CD4-positive, alpha-beta T cell treated with Interferon alpha-2 for 1 hour (primary cell): ENCODE measurements around the gene TTC9.

Source experiments
- DNase-seq, 2 donors: peaks; one replicate each; pipeline ENCODE4 v3.0.0-alpha.2; 2020 to 2022

TTC9 gene

GRCh38 chr14:70718383-70719118, 76.8 kb downstream of the TTC9 start:
- DNase-seq, result no peak

- DNase-seq, result no peak
These were observed 79.8 kb downstream of the TTC9 start for GRCh38 chr14:70721542-70721941.

DNA sequence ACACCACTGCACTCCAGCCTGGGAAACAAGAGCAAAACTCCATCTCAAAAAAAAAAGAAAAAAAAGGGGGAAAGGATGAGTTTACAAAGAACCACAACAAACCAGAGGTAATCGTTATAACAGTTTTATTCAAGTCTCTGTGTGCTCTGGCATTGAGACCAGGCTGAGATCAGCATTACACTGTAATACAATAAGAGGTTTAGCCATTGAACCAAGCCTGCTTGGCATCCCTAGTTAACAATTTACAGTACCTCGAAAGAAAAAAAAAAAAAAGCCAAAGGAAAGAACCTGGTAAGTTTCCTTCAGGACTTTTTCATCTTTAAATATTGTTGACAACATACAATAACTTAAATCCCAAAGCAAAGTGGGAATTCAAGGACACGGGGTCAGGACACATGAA, 80.7 kb downstream of the TTC9 start:
- no peak for DNase-seq

GRCh38 chr14:70723276-70723675, 81.6 kb downstream of the TTC9 start:
- DNase-seq, result no peak

DNA sequence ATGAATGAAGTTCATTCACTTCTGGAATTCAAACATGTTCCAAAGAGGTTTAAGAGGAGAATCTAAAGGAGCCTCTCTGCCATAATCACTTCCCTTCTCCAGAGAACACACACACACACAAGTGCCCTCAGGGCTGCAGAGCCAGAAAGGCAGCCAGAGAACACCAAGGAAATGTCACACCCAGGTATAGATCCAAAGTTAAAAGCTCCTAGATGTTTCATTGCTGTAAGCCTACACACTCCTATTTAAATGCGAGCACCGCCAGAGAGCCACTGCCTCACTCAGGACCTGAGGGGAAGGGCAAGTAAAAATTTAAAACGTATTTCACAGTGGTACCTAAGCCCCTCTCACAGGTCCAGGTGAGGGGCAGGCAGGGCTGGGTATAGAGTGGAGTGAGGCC, 82.4 kb downstream of the TTC9 start:
- DNase-seq, result no peak

- DNase-seq, result no peak
These were observed 83.2 kb downstream of the TTC9 start for GRCh38 chr14:70724944-70725343.
